ENCODE measurements around the gene MAZ.

MAZ gene

DNA sequence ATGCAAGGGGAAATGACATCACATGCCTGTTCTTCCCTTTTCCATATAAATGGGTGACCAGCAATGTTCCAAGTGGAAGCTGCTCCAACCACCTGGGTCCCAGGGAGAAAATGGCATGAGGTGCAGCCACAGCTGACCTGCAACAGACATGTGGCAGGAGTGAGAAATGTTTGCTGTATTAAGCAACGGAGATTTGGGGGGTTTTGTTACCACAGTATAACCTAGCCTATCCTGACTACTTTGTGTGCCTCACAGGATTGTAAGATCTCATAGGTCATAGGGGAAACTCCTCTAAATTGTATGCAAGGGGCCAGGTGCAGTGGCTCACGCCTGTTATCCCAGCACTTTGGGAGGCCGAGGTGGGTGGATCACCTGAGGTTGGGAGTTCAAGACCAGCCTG lies 44.7 kb downstream of the MAZ start:
- TF ChIP-seq, protein P1, sequence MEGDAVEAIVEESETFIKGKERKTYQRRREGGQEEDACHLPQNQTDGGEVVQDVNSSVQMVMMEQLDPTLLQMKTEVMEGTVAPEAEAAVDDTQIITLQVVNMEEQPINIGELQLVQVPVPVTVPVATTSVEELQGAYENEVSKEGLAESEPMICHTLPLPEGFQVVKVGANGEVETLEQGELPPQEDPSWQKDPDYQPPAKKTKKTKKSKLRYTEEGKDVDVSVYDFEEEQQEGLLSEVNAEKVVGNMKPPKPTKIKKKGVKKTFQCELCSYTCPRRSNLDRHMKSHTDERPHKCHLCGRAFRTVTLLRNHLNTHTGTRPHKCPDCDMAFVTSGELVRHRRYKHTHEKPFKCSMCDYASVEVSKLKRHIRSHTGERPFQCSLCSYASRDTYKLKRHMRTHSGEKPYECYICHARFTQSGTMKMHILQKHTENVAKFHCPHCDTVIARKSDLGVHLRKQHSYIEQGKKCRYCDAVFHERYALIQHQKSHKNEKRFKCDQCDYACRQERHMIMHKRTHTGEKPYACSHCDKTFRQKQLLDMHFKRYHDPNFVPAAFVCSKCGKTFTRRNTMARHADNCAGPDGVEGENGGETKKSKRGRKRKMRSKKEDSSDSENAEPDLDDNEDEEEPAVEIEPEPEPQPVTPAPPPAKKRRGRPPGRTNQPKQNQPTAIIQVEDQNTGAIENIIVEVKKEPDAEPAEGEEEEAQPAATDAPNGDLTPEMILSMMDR (IDR thresholded peaks at IDR 0.05; ENCODE audit: insufficient read depth, low read length, poor library complexity, severe bottlenecking): no peak
- TF ChIP-seq EZH2phosphoT487 (conservative IDR thresholded peaks at IDR 0.05; ENCODE audit: low read length): no peak
- H3K9me2 ChIP-seq (replicated peaks; ENCODE audit: insufficient read depth, low read length): no peaks in the 10 kb centered on the region
- no peak overlapping the region for H2AFZ ChIP-seq (ENCODE audit: low read depth, low read length, severe bottlenecking)
- H3K9ac ChIP-seq (ENCODE audit: low read length): no peak overlapping the region
- no peaks in the 10 kb centered on the region for H3F3A ChIP-seq (ENCODE audit: insufficient read depth)
- H3K27ac ChIP-seq (ENCODE audit: low read depth, low read length): no peak overlapping the region
- no peak overlapping the region for H3K4me3 ChIP-seq (ENCODE audit: insufficient read depth, low read length, poor library complexity, severe bottlenecking)
- H3K4me2 ChIP-seq (ENCODE audit: low read depth, low read length, poor library complexity, severe bottlenecking): no peak overlapping the region
- no peaks in the 10 kb centered on the region for H3K36me3 ChIP-seq (ENCODE audit: low read length)
- H3K27me3 ChIP-seq (ENCODE audit: low read length): no peaks in the 10 kb centered on the region
- no peaks in the 10 kb centered on the region for H3K9me3 ChIP-seq (ENCODE audit: insufficient read depth, low read length)
- H3K79me2 ChIP-seq (ENCODE audit: insufficient read depth, low read length): no peaks in the 10 kb centered on the region
- no peaks in the 10 kb centered on the region for H4K20me1 ChIP-seq (ENCODE audit: low read depth, low read length)

DNA sequence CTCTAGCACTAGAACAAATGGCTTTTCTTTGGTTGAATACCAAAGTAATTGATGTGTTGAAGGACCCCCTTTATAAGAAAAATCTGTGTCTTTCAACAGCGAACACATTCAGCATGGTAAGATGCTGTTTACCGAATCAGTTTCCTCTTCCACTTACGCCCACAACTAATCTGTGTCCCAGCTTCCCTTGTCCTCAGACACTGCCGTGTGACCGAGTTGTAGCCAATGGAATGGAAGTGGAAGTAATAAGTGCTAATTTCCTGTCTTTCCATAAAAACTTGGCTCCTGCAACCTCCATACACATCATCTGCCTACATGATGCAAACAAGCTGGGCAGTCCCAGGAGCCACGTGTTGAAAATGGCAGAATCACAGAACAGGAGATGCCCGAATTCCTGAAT lies 46.3 kb downstream of the MAZ start:
- Histone ChIP-seq H3F3A (ENCODE audit: insufficient read depth) (no peaks in the 10 kb centered on the region), H2AFZ (ENCODE audit: low read depth, low read length, severe bottlenecking) (no peak overlapping the region), H3K79me2 (ENCODE audit: insufficient read depth, low read length) (no peaks in the 10 kb centered on the region), H3K9me3 (ENCODE audit: insufficient read depth, low read length) (no peaks in the 10 kb centered on the region), H4K20me1 (ENCODE audit: low read depth, low read length) (no peaks in the 10 kb centered on the region), H3K9me2 (replicated peaks; ENCODE audit: insufficient read depth, low read length) (no peaks in the 10 kb centered on the region), H3K27ac (ENCODE audit: low read depth, low read length) (no peak overlapping the region), H3K9ac (ENCODE audit: low read length) (no peak overlapping the region), H3K36me3 (ENCODE audit: low read length) (no peaks in the 10 kb centered on the region), H3K27me3 (ENCODE audit: low read length) (no peaks in the 10 kb centered on the region), H3K4me2 (ENCODE audit: low read depth, low read length, poor library complexity, severe bottlenecking) (no peak overlapping the region), H3K4me3 (ENCODE audit: insufficient read depth, low read length, poor library complexity, severe bottlenecking) (no peak overlapping the region)
- TF ChIP-seq, protein P1 (IDR thresholded peaks at IDR 0.05; ENCODE audit: insufficient read depth, low read length, poor library complexity, severe bottlenecking): no peak
- TF ChIP-seq EZH2phosphoT487 (conservative IDR thresholded peaks at IDR 0.05; ENCODE audit: low read length): no peak

DNA sequence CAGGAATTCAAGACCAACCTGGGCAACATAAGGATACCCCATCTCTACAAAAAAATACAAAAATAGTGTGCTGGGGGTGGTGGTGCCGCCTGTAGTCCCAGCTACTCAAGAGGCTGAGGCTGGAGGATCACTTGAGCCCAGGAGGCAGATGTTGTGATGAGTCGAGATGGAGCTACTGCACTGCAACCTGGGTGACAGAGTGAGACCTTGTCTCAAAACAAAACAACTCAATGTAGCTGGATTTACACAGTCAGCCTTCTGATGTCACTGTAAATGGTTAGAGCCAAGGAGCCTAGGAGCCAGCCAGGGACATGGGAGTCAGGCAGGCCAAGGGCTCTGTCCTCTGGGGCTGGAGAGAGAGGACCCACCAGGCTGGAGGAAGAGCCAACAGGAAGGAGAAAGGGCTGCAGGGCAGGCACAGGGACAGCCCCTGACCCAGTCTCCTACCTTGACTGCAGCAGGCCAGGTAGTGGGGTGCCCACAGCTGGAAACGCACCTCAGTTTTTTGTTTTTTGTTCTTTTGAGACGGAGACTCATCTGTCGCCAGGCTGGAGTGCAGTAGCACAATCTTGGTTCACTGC lies 48.3 kb downstream of the MAZ start:
- H3K79me2 ChIP-seq (ENCODE audit: insufficient read depth, low read length): no peaks in the 10 kb centered on the region
- H3K4me3 ChIP-seq (ENCODE audit: insufficient read depth, low read length, poor library complexity, severe bottlenecking): no peak overlapping the region
- H3K9me2 ChIP-seq (replicated peaks; ENCODE audit: insufficient read depth, low read length): no peaks in the 10 kb centered on the region
- no peak overlapping the region for H3K9ac ChIP-seq (ENCODE audit: low read length)
- no peak overlapping the region for H3K4me2 ChIP-seq (ENCODE audit: low read depth, low read length, poor library complexity, severe bottlenecking)
- H3F3A ChIP-seq (ENCODE audit: insufficient read depth): no peaks in the 10 kb centered on the region
- H4K20me1 ChIP-seq (ENCODE audit: low read depth, low read length): no peaks in the 10 kb centered on the region
- no peaks in the 10 kb centered on the region for H3K27me3 ChIP-seq (ENCODE audit: low read length)
- TF ChIP-seq, protein P1 (IDR thresholded peaks at IDR 0.05; ENCODE audit: insufficient read depth, low read length, poor library complexity, severe bottlenecking): no peak
- no peak for TF ChIP-seq EZH2phosphoT487 (conservative IDR thresholded peaks at IDR 0.05; ENCODE audit: low read length)
- no peaks in the 10 kb centered on the region for H3K36me3 ChIP-seq (ENCODE audit: low read length)
- H3K27ac ChIP-seq (ENCODE audit: low read depth, low read length): no peak overlapping the region
- H3K9me3 ChIP-seq (ENCODE audit: insufficient read depth, low read length): no peaks in the 10 kb centered on the region
- H2AFZ ChIP-seq (ENCODE audit: low read depth, low read length, severe bottlenecking): no peak overlapping the region

Data from SU-DHL-6 (cell line).